ENCODE measurements around the gene PDZD2. TPM values are rescaled to one million over a fixed set of nuclear protein-coding genes. Genes with fewer than 3 reads are reported as not detected.

Gene PDZD2
- total and polyA plus RNA-seq, 2 donors (not counting 3 experiments of a cell fraction or from before 2014, with no cell fraction given): 0.66 to 6.9 TPM

GRCh38 chr5:32160228-32160627 lies 521.3 kb downstream of the PDZD2 start:
- H3K9me3 ChIP-seq (replicated peaks; ENCODE audit: control insufficient read depth, insufficient read depth, low read length): no peaks in the 10 kb centered on the region
- no peak overlapping the region for H3K27ac ChIP-seq (ENCODE audit: insufficient read depth, low read depth, low read length)
- no peaks in the 10 kb centered on the region for H3K9me1 ChIP-seq (replicated peaks; ENCODE audit: control insufficient read depth, extremely low read depth, insufficient read depth, low read length)
- H3K9ac ChIP-seq (replicated peaks; ENCODE audit: extremely low read depth, insufficient read depth, low read length): no peak overlapping the region
- H3K27me3 ChIP-seq (ENCODE audit: control insufficient read depth in 2 of 2, insufficient read depth in 2 of 2, low read length in 2 of 2): no peaks in the 10 kb centered on the region
- peaks cover 15% of the 10 kb centered on the region for H4K20me1 ChIP-seq (replicated peaks; ENCODE audit: control insufficient read depth, extremely low read depth, insufficient read depth, low read length)
- H3K4me3 ChIP-seq (replicated peaks in 1 of 3; ENCODE audit: insufficient read depth in 1 of 3, low read depth in 1 of 3, low read length in 3 of 3): no peak overlapping the region
- no peak overlapping the region for H3K4me2 ChIP-seq (ENCODE audit: insufficient read depth, low read length)
- H3K4me1 ChIP-seq (ENCODE audit: control insufficient read depth, extremely low read depth, insufficient read depth, low read length): no peaks in the 10 kb centered on the region
- no peak for TF ChIP-seq MYC (IDR thresholded peaks at IDR 0.05; ENCODE audit: low read depth, low read length)
- TF ChIP-seq GATA2 (IDR thresholded peaks at IDR 0.05; ENCODE audit: insufficient read depth, insufficient read length, low read depth, low read length): no peak
- TF ChIP-seq, protein P1, sequence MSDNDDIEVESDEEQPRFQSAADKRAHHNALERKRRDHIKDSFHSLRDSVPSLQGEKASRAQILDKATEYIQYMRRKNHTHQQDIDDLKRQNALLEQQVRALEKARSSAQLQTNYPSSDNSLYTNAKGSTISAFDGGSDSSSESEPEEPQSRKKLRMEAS (IDR thresholded peaks at IDR 0.05; ENCODE audit: insufficient read depth, insufficient read length): no peak
- TF ChIP-seq CTCF (IDR thresholded peaks at IDR 0.05; ENCODE audit: extremely low read depth in 1 of 2, insufficient read depth in 1 of 2, low read depth in 1 of 2, low read length in 2 of 2): no peak
- no peak for TF ChIP-seq POLR2A (IDR thresholded peaks at IDR 0.05; ENCODE audit: low read depth, low read length)
- TF ChIP-seq FOS (IDR thresholded peaks at IDR 0.05; ENCODE audit: borderline replicate concordance, insufficient read depth, low read length): no peak
- no peak for TF ChIP-seq EZH2 (IDR thresholded peaks at IDR 0.05; ENCODE audit: borderline replicate concordance, low read depth, low read length, severe bottlenecking)
- TF ChIP-seq JUN (IDR thresholded peaks at IDR 0.05; ENCODE audit: borderline replicate concordance, insufficient read depth, insufficient read length, low read depth): no peak
- no peak for TF ChIP-seq POLR2AphosphoS5 (IDR thresholded peaks at IDR 0.05; ENCODE audit: insufficient read depth, low read depth, low read length)
- no peak overlapping the region for H2AFZ ChIP-seq (ENCODE audit: low read depth, low read length)
- ChIA-PET CTCF (interaction anchor here (0.7 to 1.0 kb wide), 2 partner anchors 12 to 287 kb away, joined by 3 to 5 read pairs; no protein-coding TSS in a partner anchor), POLR2A (no interaction called here)
- DNase-seq (ENCODE audit: low read depth, low spot score) (no peak), FAIRE-seq (no peak)
- peaks cover 0 to 2% of the 10 kb centered on the region in 2 experiments for H3K36me3 ChIP-seq (ENCODE audit: control insufficient read depth in 2 of 2, extremely low read depth in 1 of 2, insufficient read depth in 2 of 2, low read length in 2 of 2)
- BruUV-seq (replicated peaks): no TSS peak
- intact Hi-C loops (cut with micrococcal nuclease): no loop called here
- dilution Hi-C loops (cut with MboI; ENCODE audit: extremely low pct_ligation_motif_present, low sequenced_read_pairs): no loop called here
- H3K79me2 ChIP-seq (ENCODE audit: control insufficient read depth, insufficient read depth, low read length): peaks cover 92% of the 10 kb centered on the region

Small RNAs within 50 kb of the gene (microRNA-seq; reads per million reads assigned to microRNA genes)
- gene MIR4279 (ENCODE audit: borderline number of aligned reads, borderline replicate concordance): not detected

Small RNAs within 50 kb of the gene (small RNA-seq; reads per million reads assigned to genes)
- gene AC025458.1 (ENCODE audit: insufficient read depth, insufficient read length, low read depth, low replicate concordance): not detected
- gene MIR4279 (ENCODE audit: insufficient read depth, insufficient read length, low read depth, low replicate concordance): not detected
- gene RF00019 (ENCODE audit: insufficient read depth, insufficient read length, low read depth, low replicate concordance): not detected
- not detected for gene RNU6-358P (ENCODE audit: insufficient read depth, insufficient read length, low read depth, low replicate concordance)
- gene RNU6-363P (ENCODE audit: insufficient read depth, insufficient read length, low read depth, low replicate concordance): not detected
- gene RNU6-760P (ENCODE audit: insufficient read depth, insufficient read length, low read depth, low replicate concordance): not detected

Other genes starting within 250 kb of the PDZD2 start
- gene DROSHA, start 107.0 kb upstream of the PDZD2 start, total RNA-seq: 90.0 and 96.4 TPM in 2 replicates
- 49.1 and 53.3 TPM in 2 replicates for gene DROSHA, start 107.0 kb upstream of the PDZD2 start, polyA plus RNA-seq
- gene C5orf22, start 106.8 kb upstream of the PDZD2 start, total RNA-seq: 27.5 and 27.6 TPM in 2 replicates
- 11.7 and 23.7 TPM in 2 replicates for gene C5orf22, start 106.8 kb upstream of the PDZD2 start, polyA plus RNA-seq

Measured in endothelial cell of umbilical vein (primary cell).